Activated CD4-positive, alpha-beta T cell treated with anti-CD3 and anti-CD28 coated beads, Interleukin-2, amount 50 U/mL, for 1 hour (primary cell): Measurements from ENCODE around the gene ZNF488.
"Not testable (repeated sequence)": the region's sequence is repeated elsewhere in the genome, so short reads cannot be mapped to it uniquely, and the experiment has no call there.

ENCODE experiments used
- DNase-seq: peaks from one replicate; pipeline ENCODE4 v3.0.0-alpha.2; 2020

Gene ZNF488

GRCh38 chr10:47409171-47409865, 25.2 kb upstream of the ZNF488 start:
- DNase-seq: no peak

- no peak for DNase-seq
These were observed 24.5 kb upstream of the ZNF488 start for GRCh38 chr10:47408606-47409005.

GRCh38 chr10:47406870-47407691, 23.0 kb upstream of the ZNF488 start:
- no peak for DNase-seq

- no peak for DNase-seq
These were observed 22.4 kb upstream of the ZNF488 start for GRCh38 chr10:47406548-47406869.

- DNase-seq: no peak
These were observed 21.9 kb upstream of the ZNF488 start for GRCh38 chr10:47405857-47406547.

GRCh38 chr10:47404937-47405336, 20.8 kb upstream of the ZNF488 start:
- no peak for DNase-seq

GRCh38 chr10:47404446-47404845, 20.4 kb upstream of the ZNF488 start:
- DNase-seq: no peak

GRCh38 chr10:47403446-47404318, 19.6 kb upstream of the ZNF488 start:
- no peak for DNase-seq

GRCh38 chr10:47402641-47403301, 18.7 kb upstream of the ZNF488 start:
- no peak for DNase-seq

- no peak for DNase-seq
These were observed 18.0 kb upstream of the ZNF488 start for GRCh38 chr10:47401874-47402640.

- no peak for DNase-seq
These were observed 17.1 kb upstream of the ZNF488 start for GRCh38 chr10:47401210-47401609.

- DNase-seq: no peak
These were observed 16.7 kb upstream of the ZNF488 start for GRCh38 chr10:47400786-47401185.

GRCh38 chr10:47400251-47400650, 16.2 kb upstream of the ZNF488 start:
- DNase-seq: no peak

- no peak for DNase-seq
These were observed 13.2 kb upstream of the ZNF488 start for GRCh38 chr10:47397256-47397655.

GRCh38 chr10:47396311-47396717, 12.2 kb upstream of the ZNF488 start:
- no peak for DNase-seq

GRCh38 chr10:47389619-47390018, 5.5 kb upstream of the ZNF488 start:
- DNase-seq: no peak

- DNase-seq: no peak
These were observed 4.8 kb upstream of the ZNF488 start for GRCh38 chr10:47388879-47389278.

- not testable (repeated sequence) for DNase-seq
These were observed 2.0 kb upstream of the ZNF488 start for GRCh38 chr10:47386104-47386503.

- DNase-seq: no peak
These were observed 589 bp downstream of the ZNF488 start for GRCh38 chr10:47383261-47384147.
